HCT116 (cell line): ENCODE data around the gene SYNE2. TPM values are rescaled to one million over a fixed set of nuclear protein-coding genes. Genes with fewer than 3 reads are reported as not detected.

Source experiments
- ATAC-seq: fragments of 200-7000 bp; cut with Tn5 transposase; 2 replicates; pipeline ENCODE4 v1.9.1; 2020; ENCODE audit warnings: mild to moderate bottlenecking, moderate library complexity
- BruUV-seq: library from RNA; stranded (reverse); fragments of 400-500 nt; replicated peaks from 2 replicates; lab custom pipeline; 2021; lab: Mats Ljungman, UMichigan
- CTCF ChIA-PET: fragments of 300-600 bp; sonication (Branson Sonifier 250); formaldehyde crosslinking; loops from one replicate; lab custom pipeline; 2021; ENCODE audit warnings: antibody characterized with exemption; lab: Charles Lee
- POLR2A ChIA-PET: fragments of 300-600, 350-600 bp; sonication (Branson Sonifier 250); formaldehyde crosslinking; loops from one replicate; lab custom pipeline; 2021; ENCODE audit warnings: antibody characterized with exemption; lab: Charles Lee
- RAD21 ChIA-PET, 2 experiments: fragments of 300-600 bp; sonication (Branson Sonifier 250); formaldehyde crosslinking; loops; one replicate each; lab custom pipeline; 2023; ENCODE audit warnings: low total read pairs in 2 of 2; ENCODE audit not compliant: uncharacterized antibody in 2 of 2, unreplicated experiment in 2 of 2, low non-redundant PET in 1 of 2; lab: Charles Lee
- DNase-seq: peaks from one replicate; pipeline ENCODE4 v3.0.0-alpha.2; 2010; ENCODE audit warnings: low read depth, low spot score
- H2AFZ ChIP-seq: fragments of 200-600 bp; shearing (Covaris generic), sonication (generic); 2 replicates; pipeline ENCODE4 v1.6.1; 2017; ENCODE audit warnings: low read depth, mixed run types, mixed read lengths, antibody characterized with exemption, low read length; ENCODE audit not compliant: poor library complexity, severe bottlenecking
- H3K27ac ChIP-seq: 2 replicates; pipeline ENCODE4 v1.5.1; 2012; ENCODE audit warnings: low read depth, low read length
- H3K27me3 ChIP-seq: fragments of 200-600 bp; sonication (generic); 2 replicates; pipeline ENCODE4 v1.6.1; 2016; ENCODE audit warnings: mixed run types, low read length, mixed read lengths; ENCODE audit not compliant: insufficient read depth
- H3K36me3 ChIP-seq, 2 experiments: fragments of 200-500 bp in 1 of 2; fragments of 200-600 bp in 1 of 2; sonication (Bioruptor generic) in 1 of 2; sonication (generic) in 1 of 2; 2 replicates each; pipeline versions ENCODE4 v1.5.1 to v1.6.1; 2014 to 2016; ENCODE audit warnings: low read length in 2 of 2, inconsistent platforms in 1 of 2, mixed read lengths in 1 of 2, mixed run types in 1 of 2; ENCODE audit not compliant: insufficient read depth in 2 of 2, control insufficient read depth in 1 of 2
- H3K4me1 ChIP-seq, 2 experiments: fragments of 200-600 bp in 1 of 2; sonication (generic) in 1 of 2; 2 replicates each; pipeline versions ENCODE4 v1.5.1 to v1.6.1; 2012 to 2017; ENCODE audit warnings: low read length in 2 of 2, inconsistent platforms in 1 of 2, mild to moderate bottlenecking in 1 of 2, mixed read lengths in 1 of 2, mixed run types in 1 of 2, moderate library complexity in 1 of 2; ENCODE audit not compliant: insufficient read depth in 2 of 2, control insufficient read depth in 1 of 2
- H3K4me2 ChIP-seq: fragments of 200-600 bp; sonication (generic); 2 replicates; pipeline ENCODE4 v1.6.1; 2017; ENCODE audit warnings: mixed run types, low read length, mixed read lengths
- H3K4me3 ChIP-seq, 2 experiments: fragments of 200-600 bp in 1 of 2; sonication (generic) in 1 of 2; replicated peaks in 1 of 2; 2 replicates each; pipeline ENCODE4 v1.5.1; 2011 to 2016; ENCODE audit warnings: low read length in 2 of 2, control low read depth in 1 of 2, low read depth in 1 of 2, mild to moderate bottlenecking in 1 of 2, mixed read lengths in 1 of 2, mixed run types in 1 of 2
- H3K79me2 ChIP-seq: fragments of 200-600 bp; sonication (generic); 2 replicates; pipeline ENCODE4 v1.6.1; 2017; ENCODE audit warnings: mild to moderate bottlenecking, mixed run types, low read length, moderate library complexity, mixed read lengths; ENCODE audit not compliant: insufficient read depth
- H3K9ac ChIP-seq: fragments of 200-600 bp; sonication (generic); 2 replicates; pipeline ENCODE4 v1.6.1; 2016; ENCODE audit warnings: low read length, mixed read lengths
- H3K9me2 ChIP-seq: fragments of 200-600 bp; sonication (generic), shearing (Covaris generic); 2 replicates; pipeline ENCODE4 v1.6.1; 2017; ENCODE audit warnings: mixed run types, mild to moderate bottlenecking, moderate library complexity; ENCODE audit not compliant: insufficient read depth
- H3K9me3 ChIP-seq, 2 experiments: fragments of 200-500 bp in 1 of 2; fragments of 200-600 bp in 1 of 2; sonication (Bioruptor generic) in 1 of 2; sonication (generic) in 1 of 2; 2 replicates each; pipeline ENCODE4 v1.6.1; 2014 to 2017; ENCODE audit warnings: low read length in 2 of 2, mixed read lengths in 2 of 2, inconsistent platforms in 1 of 2, low read depth in 1 of 2, mild to moderate bottlenecking in 1 of 2, mixed run types in 1 of 2, moderate library complexity in 1 of 2; ENCODE audit not compliant: control insufficient read depth in 1 of 2, insufficient read depth in 1 of 2
- H4K20me1 ChIP-seq: fragments of 200-600 bp; sonication (generic), shearing (Covaris generic); 2 replicates; pipeline ENCODE4 v1.6.1; 2017; ENCODE audit warnings: mixed run types, mild to moderate bottlenecking, moderate library complexity; ENCODE audit not compliant: insufficient read depth
- CEBPB ChIP-seq: IDR thresholded peaks from 2 replicates; pipeline ENCODE4 v1.6.1; 2012; ENCODE audit warnings: low read depth
- CTCF ChIP-seq, 3 experiments: fragments of 200-600 bp in 1 of 3; sonication (generic) in 1 of 3; IDR thresholded peaks in 2 of 3; conservative IDR thresholded peaks in 1 of 3; 2 replicates each; pipeline ENCODE4 v1.5.1; 2012 to 2017; ENCODE audit warnings: low read depth in 2 of 3, low read length in 2 of 3, antibody characterized with exemption in 1 of 3, borderline replicate concordance in 1 of 3, control low read depth in 1 of 3, mild to moderate bottlenecking in 1 of 3, mixed read lengths in 1 of 3, mixed run types in 1 of 3, moderate library complexity in 1 of 3; ENCODE audit not compliant: insufficient read depth in 1 of 3
- EZH2 ChIP-seq: fragments of 200-600 bp; sonication (generic); IDR thresholded peaks from 2 replicates; pipeline ENCODE4 v1.6.1; 2017; ENCODE audit warnings: antibody characterized with exemption, mixed run types
- EZH2phosphoT487 ChIP-seq: fragments of 200-600 bp; IDR thresholded peaks from 2 replicates; pipeline ENCODE4 v1.6.1; 2018; ENCODE audit warnings: antibody characterized with exemption, borderline replicate concordance
- MAX ChIP-seq: IDR thresholded peaks from 2 replicates; pipeline ENCODE4 v1.6.1; 2012
- POLR2A ChIP-seq: IDR thresholded peaks from 2 replicates; pipeline ENCODE4 v1.7.0; 2011; ENCODE audit warnings: borderline replicate concordance; ENCODE audit not compliant: insufficient read depth, insufficient read length; ENCODE audit errors: extremely low read depth
- POLR2AphosphoS5 ChIP-seq: IDR thresholded peaks from 2 replicates; pipeline ENCODE4 v1.6.1; 2011; ENCODE audit warnings: mild to moderate bottlenecking, low read depth, low read length, moderate library complexity
- SIN3A ChIP-seq: IDR thresholded peaks from 2 replicates; pipeline ENCODE4 v1.6.1; 2012; ENCODE audit warnings: low read depth
- SP1 ChIP-seq: IDR thresholded peaks from 2 replicates; pipeline ENCODE4 v1.6.1; 2012; ENCODE audit warnings: low read depth
- SRF ChIP-seq: IDR thresholded peaks from 2 replicates; pipeline ENCODE4 v1.6.1; 2012; ENCODE audit warnings: low read depth
- TCF7L2 ChIP-seq: IDR thresholded peaks from 2 replicates; pipeline ENCODE4 v1.7.0; 2011; ENCODE audit warnings: borderline replicate concordance, inconsistent platforms; ENCODE audit not compliant: insufficient read depth, insufficient read length; ENCODE audit errors: extremely low read depth
- YY1 ChIP-seq: IDR thresholded peaks from 2 replicates; pipeline ENCODE4 v1.6.1; 2011; ENCODE audit warnings: low read length, low read depth, moderate library complexity, mild to moderate bottlenecking; ENCODE audit not compliant: insufficient replicate concordance; ENCODE audit errors: extremely low read depth
- ZBTB33 ChIP-seq: IDR thresholded peaks from 2 replicates; pipeline ENCODE4 v1.6.1; 2011; ENCODE audit warnings: mild to moderate bottlenecking, low read length, moderate library complexity; ENCODE audit not compliant: insufficient replicate concordance; ENCODE audit errors: extremely low read depth
- intact Hi-C: fragments of 100-400 bp; cut with micrococcal nuclease; formaldehyde crosslinking; loops from 2 replicates; pipeline ENCODE4 v1.10.0; 2022
- total RNA-seq: library from RNA; stranded (reverse); gene quantifications from one replicate; pipeline ENCODE4 v1.2.1, GENCODE V29; 2021; ENCODE audit not compliant: unreplicated experiment

SYNE2 gene
- total RNA-seq, 1 experiment from 2014 or later: 28.8 TPM

GRCh38 chr14:63926641-63927040 lies 73.8 kb downstream of the SYNE2 start:
- Histone ChIP-seq H3K9me3 (no peaks in the 10 kb centered on the region), H3K27ac (no peak overlapping the region), H2AFZ (no peak overlapping the region), H3K36me3 (no peaks in the 10 kb centered on the region), H3K9me2 (no peaks in the 10 kb centered on the region), H3K9ac (no peak overlapping the region), H3K27me3 (no peaks in the 10 kb centered on the region), H3K4me3 (no peak overlapping the region), H3K4me2 (no peak overlapping the region), H3K4me1 (peaks cover 7 to 9% of the 10 kb centered on the region in 2 experiments; a peak in 3 of 4 replicates)
- DNase-seq: no peak
- RAD21 ChIA-PET: no interaction called here
- ATAC-seq: no peak
- POLR2A ChIA-PET: no interaction called here
- CTCF ChIA-PET: no interaction called here
- intact Hi-C loops: no loop called here
- no TSS peak for BruUV-seq
- no peak for TF ChIP-seq SP1
- no peak for TF ChIP-seq POLR2AphosphoS5
- TF ChIP-seq MAX: no peak
- no peak for TF ChIP-seq SRF
- TF ChIP-seq TCF7L2: no peak
- TF ChIP-seq YY1: no peak
- TF ChIP-seq POLR2A: no peak
- no peak for TF ChIP-seq EZH2
- no peak for TF ChIP-seq EZH2phosphoT487
- TF ChIP-seq CTCF (IDR thresholded peaks at IDR 0.05 in 2 of 3, conservative IDR thresholded peaks at IDR 0.05 in 1 of 3; ENCODE audit: borderline replicate concordance in 1 of 3, insufficient read depth in 1 of 3, low read depth in 2 of 3, low read length in 2 of 3): no peak
- no peak for TF ChIP-seq CEBPB
- TF ChIP-seq ZBTB33: no peak
- no peak for TF ChIP-seq SIN3A
- TF ChIP-seq, all 23 proteins: peak for 0
- H4K20me1 ChIP-seq: no peaks in the 10 kb centered on the region
- H3K79me2 ChIP-seq: no peaks in the 10 kb centered on the region
